Liver (tissue), 9 donors: ENCODE measurements around the gene MICAL3. TPM values are rescaled to one million over a fixed set of nuclear protein-coding genes. Genes with fewer than 3 reads are reported as not detected.

Source experiments
- DNase-seq: peaks from one replicate; pipeline ENCODE4 v3.0.0-alpha.2; 2017; ENCODE audit warnings: low spot score
- H3K27ac ChIP-seq, 2 donors: one replicate each; pipeline ENCODE4 v1.7.0; 2013; ENCODE audit warnings: inconsistent platforms in 2 of 2, low read length in 2 of 2, control low read depth in 1 of 2, low read depth in 1 of 2, mild to moderate bottlenecking in 1 of 2
- H3K27me3 ChIP-seq, 4 donors: one replicate each; pipeline versions ENCODE4 v1.6.1 to v1.7.0; 2013; ENCODE audit warnings: low read length in 3 of 4, inconsistent platforms in 1 of 4, mild to moderate bottlenecking in 1 of 4, moderate library complexity in 1 of 4; ENCODE audit not compliant: control insufficient read depth in 4 of 4, insufficient read depth in 4 of 4
- H3K36me3 ChIP-seq, 4 donors: one replicate each; pipeline versions ENCODE4 v1.6.1 to v1.7.0; 2013; ENCODE audit warnings: low read length in 3 of 4, mild to moderate bottlenecking in 3 of 4, low read depth in 1 of 4, moderate library complexity in 1 of 4; ENCODE audit not compliant: control insufficient read depth in 4 of 4, insufficient read depth in 3 of 4
- H3K4me1 ChIP-seq, 4 donors: one replicate each; pipeline versions ENCODE4 v1.6.1 to v1.7.0; 2013; ENCODE audit warnings: low read length in 3 of 4, mild to moderate bottlenecking in 3 of 4, moderate library complexity in 1 of 4; ENCODE audit not compliant: control insufficient read depth in 4 of 4, insufficient read depth in 4 of 4
- H3K4me3 ChIP-seq, 3 donors: one replicate each; pipeline versions ENCODE4 v1.6.1 to v1.7.0; 2013; ENCODE audit warnings: low read length in 3 of 3, control low read depth in 1 of 3, low read depth in 1 of 3, mild to moderate bottlenecking in 1 of 3
- H3K9ac ChIP-seq, 2 donors: one replicate each; pipeline ENCODE4 v1.7.0; 2013; ENCODE audit warnings: low read length in 2 of 2, mild to moderate bottlenecking in 2 of 2, moderate library complexity in 2 of 2, control low read depth in 1 of 2, low read depth in 1 of 2
- H3K9me3 ChIP-seq, 4 donors: one replicate each; pipeline versions ENCODE4 v1.6.1 to v1.7.0; 2013; ENCODE audit warnings: low read length in 3 of 4; ENCODE audit not compliant: control insufficient read depth in 4 of 4
- CTCF ChIP-seq: fragments of 150-350 bp; IDR thresholded peaks from 2 replicates; pipeline ENCODE4 v1.5.1; 2017; ENCODE audit warnings: improper control_type of control experiment, low read depth, low read length; ENCODE audit not compliant: missing input control
- EGR1 ChIP-seq, 2 donors: IDR thresholded peaks; 2 replicates each; pipeline ENCODE4 v1.6.1; 2016 to 2018; ENCODE audit warnings: antibody characterized with exemption in 2 of 2, low read depth in 2 of 2
- FOXA1 ChIP-seq: IDR thresholded peaks from 2 replicates; pipeline ENCODE4 v1.6.1; 2016; ENCODE audit warnings: antibody characterized with exemption
- FOXA2 ChIP-seq: IDR thresholded peaks from 2 replicates; pipeline ENCODE4 v1.6.1; 2016; ENCODE audit warnings: antibody characterized with exemption
- GABPA ChIP-seq, 2 donors: IDR thresholded peaks in 1 of 2; conservative IDR thresholded peaks in 1 of 2; 2 replicates each; pipeline ENCODE4 v1.6.1; 2016; ENCODE audit warnings: antibody characterized with exemption in 2 of 2, mild to moderate bottlenecking in 1 of 2, moderate library complexity in 1 of 2
- HNF4A ChIP-seq, 2 donors: conservative IDR thresholded peaks; 2 replicates each; pipeline ENCODE4 v1.6.1; 2016; ENCODE audit warnings: antibody characterized with exemption in 2 of 2, mild to moderate bottlenecking in 2 of 2
- HNF4G ChIP-seq: IDR thresholded peaks from 2 replicates; pipeline ENCODE4 v1.6.1; 2016; ENCODE audit warnings: antibody characterized with exemption
- JUND ChIP-seq, 2 donors: IDR thresholded peaks; 2 replicates each; pipeline ENCODE4 v1.6.1; 2016; ENCODE audit warnings: antibody characterized with exemption in 2 of 2
- MAX ChIP-seq: IDR thresholded peaks from 2 replicates; pipeline ENCODE4 v1.6.1; 2016; ENCODE audit warnings: antibody characterized with exemption
- NR2F2 ChIP-seq: IDR thresholded peaks from 2 replicates; pipeline ENCODE4 v1.6.1; 2016; ENCODE audit warnings: antibody characterized with exemption
- RAD21 ChIP-seq, 2 donors: IDR thresholded peaks; 2 replicates each; pipeline ENCODE4 v1.6.1; 2016; ENCODE audit warnings: antibody characterized with exemption in 2 of 2, mild to moderate bottlenecking in 2 of 2
- REST ChIP-seq: IDR thresholded peaks from 2 replicates; pipeline ENCODE4 v1.6.1; 2016; ENCODE audit warnings: antibody characterized with exemption, mild to moderate bottlenecking
- RXRA ChIP-seq, 2 donors: IDR thresholded peaks; 2 replicates each; pipeline ENCODE4 v1.6.1; 2017 to 2018; ENCODE audit warnings: antibody characterized with exemption in 2 of 2, mild to moderate bottlenecking in 1 of 2
- SP1 ChIP-seq: IDR thresholded peaks from 2 replicates; pipeline ENCODE4 v1.6.1; 2018; ENCODE audit warnings: antibody characterized with exemption, mild to moderate bottlenecking
- TAF1 ChIP-seq: conservative IDR thresholded peaks from 2 replicates; pipeline ENCODE4 v1.6.1; 2016; ENCODE audit warnings: antibody characterized with exemption, mild to moderate bottlenecking
- YY1 ChIP-seq: IDR thresholded peaks from 2 replicates; pipeline ENCODE4 v1.6.1; 2016; ENCODE audit warnings: antibody characterized with exemption, mild to moderate bottlenecking
- ZBTB33 ChIP-seq: IDR thresholded peaks from 2 replicates; pipeline ENCODE4 v1.6.1; 2016; ENCODE audit warnings: antibody characterized with exemption
- WGBS: extraction: QIAGEN DNeasy Blood & Tissue Kit; methylation state at CpG from one replicate; pipeline ENCODE4 v1.1.7; 2013; 5-methylcytosine and 5-hydroxymethylcytosine counted together
- polyA plus RNA-seq, 2 donors: library from polyadenylated mRNA; stranded (reverse) in 1 of 2; unstranded in 1 of 2; fragments of 200-250 nt in 1 of 2; fragments of >200 nt in 1 of 2; fragmentation: Nextera tagmentation in 1 of 2; extraction: Ambion mirVana in 1 of 2; gene quantifications; one replicate each; pipeline versions ENCODE4 v1.2.1 to v1.2.3, GENCODE V29; 2013 to 2015
- total RNA-seq, 2 donors: library from RNA; depleted of rRNA; stranded (reverse); fragments of >200 nt; gene quantifications; one replicate each; pipeline ENCODE4 v1.2.3, GENCODE V29; 2014
- TF ChIP-seq, protein P1 (sequence below): IDR thresholded peaks from 2 replicates; pipeline ENCODE4 v1.6.1; 2016; ENCODE audit warnings: antibody characterized with exemption
- donor health status: healthy.
- donor health status: healthy.
- donor health status: healthy.
- donor health status: healthy.
- donor health status: healthy.

Gene MICAL3
- total and polyA plus RNA-seq, 4 donors = 6.4 to 38.4 (median 23.4) TPM

- 96% methylated on average over 12 of the region's 12 CpGs for WGBS
- no peak for DNase-seq
- H3K36me3 ChIP-seq = peaks cover 5 to 34% (median 23%) of the 10 kb centered on the region in 4 donors
Observed at GRCh38 chr22:17875631-17876030, 148.7 kb downstream of the MICAL3 start.

More at GRCh38 chr22:17875631-17876030, 148.7 kb downstream of the MICAL3 start:
- no peak overlapping the region for H3K27ac ChIP-seq
- H3K9ac ChIP-seq = no peak overlapping the region
- no peak overlapping the region for H3K4me3 ChIP-seq
- H3K4me1 ChIP-seq = peaks cover 0 to 17% (median 12%) of the 10 kb centered on the region in 4 donors
- no peaks in the 10 kb centered on the region for H3K9me3 ChIP-seq
- no peak for TF ChIP-seq RXRA (IDR thresholded peaks at IDR 0.05)
- TF ChIP-seq HNF4A (conservative IDR thresholded peaks at IDR 0.05) = no peak
- TF ChIP-seq FOXA2 = no peak
- TF ChIP-seq YY1 = no peak
- no peak for TF ChIP-seq NR2F2
- no peak for TF ChIP-seq RAD21 (IDR thresholded peaks at IDR 0.05)
- TF ChIP-seq JUND (IDR thresholded peaks at IDR 0.05) = no peak
- TF ChIP-seq EGR1 (IDR thresholded peaks at IDR 0.05; ENCODE audit: low read depth in 2 of 2) = no peak
- TF ChIP-seq REST = no peak
- no peak for TF ChIP-seq GABPA (IDR thresholded peaks at IDR 0.05 in 1 of 2, conservative IDR thresholded peaks at IDR 0.05 in 1 of 2)
- no peak for TF ChIP-seq ZBTB33
- no peak for TF ChIP-seq CTCF
- TF ChIP-seq, protein P1, sequence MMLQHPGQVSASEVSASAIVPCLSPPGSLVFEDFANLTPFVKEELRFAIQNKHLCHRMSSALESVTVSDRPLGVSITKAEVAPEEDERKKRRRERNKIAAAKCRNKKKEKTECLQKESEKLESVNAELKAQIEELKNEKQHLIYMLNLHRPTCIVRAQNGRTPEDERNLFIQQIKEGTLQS = no peak
- TF ChIP-seq MAX = no peak
- TF ChIP-seq HNF4G = no peak
- no peak for TF ChIP-seq SP1
- no peak for TF ChIP-seq TAF1
- TF ChIP-seq FOXA1 = no peak
- no peaks in the 10 kb centered on the region for H3K27me3 ChIP-seq
